Activated T-helper 1 cell treated with anti-CD3 and anti-CD28 coated beads, Interleukin-2, amount 50 U/mL, for 16 hours (primary cell): ENCODE data around the gene NUTM2F.
"Not testable (repeated sequence)": the region's sequence is repeated elsewhere in the genome, so short reads cannot be mapped to it uniquely, and the experiment has no call there.

Experiments used
- DNase-seq, 2 donors: peaks; one replicate each; pipeline ENCODE4 v3.0.0-alpha.2; 2020; ENCODE audit warnings: low read depth in 1 of 2, low spot score in 1 of 2

The NUTM2F gene, protein sequence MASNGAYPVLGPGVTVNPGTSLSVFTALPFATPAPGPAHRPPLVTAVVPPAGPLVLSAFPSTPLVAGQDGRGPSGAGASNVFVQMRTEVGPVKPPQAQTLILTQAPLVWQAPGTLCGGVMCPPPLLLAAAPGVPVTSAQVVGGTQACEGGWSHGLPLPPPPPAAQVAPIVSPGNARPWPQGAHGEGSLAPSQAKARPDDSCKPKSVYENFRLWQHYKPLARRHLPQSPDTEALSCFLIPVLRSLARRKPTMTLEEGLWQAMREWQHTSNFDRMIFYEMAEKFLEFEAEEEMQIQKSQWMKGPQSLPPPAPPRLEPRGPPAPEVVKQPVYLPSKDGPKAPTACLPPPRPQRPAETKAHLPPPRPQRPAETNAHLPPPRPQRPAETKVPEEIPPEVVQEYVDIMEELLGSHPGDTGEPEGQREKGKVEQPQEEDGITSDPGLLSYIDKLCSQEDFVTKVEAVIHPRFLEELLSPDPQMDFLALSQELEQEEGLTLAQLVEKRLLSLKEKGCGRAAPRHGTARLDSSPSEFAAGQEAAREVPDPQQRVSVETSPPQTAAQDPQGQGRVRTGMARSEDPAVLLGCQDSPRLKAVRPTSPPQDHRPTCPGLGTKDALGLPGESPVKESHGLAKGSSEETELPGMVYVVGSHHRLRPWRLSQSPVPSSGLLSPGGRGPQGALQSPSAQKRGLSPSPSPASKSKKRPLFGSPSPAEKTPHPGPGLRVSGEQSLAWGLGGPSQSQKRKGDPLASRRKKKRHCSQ

DNA sequence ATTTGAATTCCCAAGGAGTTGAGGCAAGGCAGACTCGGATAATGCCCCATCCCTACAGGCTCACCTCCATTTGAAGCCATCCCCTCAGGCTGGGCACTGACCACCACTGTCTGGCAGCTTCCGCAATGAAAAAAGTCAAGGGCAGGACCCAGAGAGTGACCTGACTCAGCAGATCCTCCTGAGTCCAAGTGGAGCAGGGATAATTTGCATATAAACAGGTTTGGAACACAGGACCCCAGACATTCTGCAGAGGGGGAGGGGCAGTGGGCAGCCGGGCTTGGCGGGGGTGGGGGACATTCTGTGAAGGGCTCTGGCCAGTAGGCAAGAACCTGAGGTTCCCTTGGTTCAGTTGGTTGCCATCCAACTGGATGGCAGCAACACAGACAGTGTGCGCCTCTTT lies at the start of gene NUTM2F:
Gene NUTM2F (minus strand): TSS at position 101 of the 400 bp plus-strand sequence. CDS start 21 bp downstream, at position 80.
- not testable (repeated sequence) for DNase-seq

DNA sequence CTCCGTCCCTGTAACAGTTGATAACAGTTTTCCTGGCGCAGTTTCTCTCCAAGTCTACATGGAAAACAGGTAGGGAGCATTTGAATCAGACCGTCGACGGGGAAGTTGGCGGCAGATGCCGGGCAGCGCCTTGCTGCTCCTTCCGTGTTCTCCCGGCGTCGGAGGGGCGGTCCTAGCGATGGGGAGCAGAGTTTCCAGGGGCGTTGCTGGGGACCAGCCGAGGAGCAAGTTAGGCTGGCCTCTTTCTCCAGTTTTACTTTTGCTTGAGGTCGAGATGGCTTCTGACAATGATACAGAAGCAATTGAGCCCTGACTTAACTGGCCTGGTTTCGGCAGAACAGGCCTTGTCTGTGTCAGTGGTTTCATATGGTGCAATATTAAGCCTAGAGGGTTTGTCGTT lies 46.8 kb upstream of the NUTM2F start:
- DNase-seq, result not testable (repeated sequence)

DNA sequence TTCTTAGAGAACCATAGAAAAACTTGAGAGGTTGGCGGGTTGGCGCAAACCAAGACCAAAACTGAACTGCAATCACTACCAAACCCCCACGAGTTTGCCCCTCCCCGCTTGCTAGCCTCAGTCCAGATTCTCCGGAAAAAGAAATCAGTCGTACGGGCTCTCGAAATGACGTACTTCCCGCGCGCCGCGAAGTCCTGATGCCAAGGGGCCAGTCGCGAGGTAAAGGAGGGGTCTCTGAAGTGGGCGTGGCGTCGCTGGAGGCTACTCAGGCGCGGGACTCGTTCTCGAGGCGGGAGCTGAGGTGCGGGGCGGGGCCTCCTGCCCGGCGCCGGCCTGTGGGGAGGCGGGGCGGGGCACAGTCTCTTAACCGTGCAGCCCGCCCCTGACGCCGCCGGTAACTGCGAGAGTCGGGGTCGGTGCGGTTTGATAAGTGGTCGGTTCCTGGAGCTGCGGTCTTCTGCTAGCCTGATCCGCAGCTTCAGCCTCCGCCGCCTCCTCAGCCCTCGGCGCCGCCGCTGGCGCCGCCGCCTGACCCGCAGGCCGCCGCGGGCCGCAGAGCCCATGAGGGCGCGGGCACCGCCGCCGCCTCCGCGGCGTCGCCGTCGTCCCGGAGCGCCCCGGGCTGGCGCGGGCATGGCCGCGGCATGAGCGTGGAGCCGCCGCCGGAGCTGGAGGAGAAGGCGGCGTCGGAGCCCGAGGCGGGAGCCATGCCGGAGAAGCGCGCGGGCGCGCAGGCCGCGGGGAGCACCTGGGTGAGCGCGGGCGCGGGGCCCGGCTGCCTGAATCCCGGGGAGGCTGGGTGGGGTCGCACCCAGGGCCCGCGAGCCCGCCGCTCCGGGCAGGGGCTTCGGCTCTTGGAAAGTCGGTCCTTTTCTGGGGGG lies 46.0 kb upstream of the NUTM2F start:
- peak; percentile 70 to 85 for DNase-seq

- not testable (repeated sequence) for DNase-seq
Observed at GRCh38 chr9:94373779-94374175, 45.3 kb upstream of the NUTM2F start.

DNA sequence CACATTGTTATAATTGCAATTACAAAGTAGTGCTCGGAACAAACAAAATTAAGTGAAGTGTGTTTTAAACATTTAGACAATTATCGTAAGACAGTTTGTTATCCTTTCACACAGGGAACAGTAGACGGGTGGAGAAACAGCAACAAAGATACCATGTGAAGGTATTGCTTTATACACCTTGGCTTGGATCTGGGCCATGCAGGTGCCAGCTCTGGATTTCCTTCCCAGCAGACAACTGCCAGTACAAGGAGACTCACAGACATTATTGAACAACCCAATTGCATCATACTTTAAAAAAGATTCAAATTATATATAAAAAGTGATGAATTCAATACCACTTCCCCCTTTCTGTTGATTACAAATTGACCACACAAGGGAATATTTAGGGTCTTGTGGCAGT lies 41.8 kb upstream of the NUTM2F start:
- not testable (repeated sequence) for DNase-seq

GRCh38 chr9:94364093-94364614 lies 35.7 kb upstream of the NUTM2F start:
- DNase-seq, result not testable (repeated sequence)

GRCh38 chr9:94357158-94357557 lies 28.7 kb upstream of the NUTM2F start:
- DNase-seq, result not testable (repeated sequence)

GRCh38 chr9:94351901-94352723 lies 23.7 kb upstream of the NUTM2F start:
- not testable (repeated sequence) for DNase-seq

- DNase-seq, result not testable (repeated sequence)
Observed at GRCh38 chr9:94348754-94349153, 20.3 kb upstream of the NUTM2F start.

- not testable (repeated sequence) for DNase-seq
Observed at GRCh38 chr9:94347451-94347850, 19.0 kb upstream of the NUTM2F start.

GRCh38 chr9:94341703-94342102 lies 13.3 kb upstream of the NUTM2F start:
- DNase-seq, result not testable (repeated sequence)

DNA sequence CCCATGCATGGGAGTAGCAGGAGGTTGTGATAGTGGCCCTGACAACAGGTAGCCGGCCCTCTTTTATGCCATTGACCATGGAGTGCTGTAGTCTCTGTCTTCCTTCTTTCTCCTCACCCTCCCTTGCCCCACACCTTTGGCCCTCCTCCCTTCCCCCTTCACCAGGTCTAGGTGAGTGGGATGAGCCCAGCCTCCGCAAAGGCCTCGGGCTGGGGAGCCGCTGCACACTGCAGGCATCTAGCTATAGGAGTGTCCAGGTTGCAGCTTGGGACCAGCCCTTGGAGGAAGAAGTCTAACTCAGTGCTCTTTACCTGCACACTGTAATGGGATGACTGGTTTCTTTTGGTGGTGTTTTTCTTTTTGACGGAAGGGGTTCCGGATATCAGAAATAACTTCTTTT lies 12.3 kb upstream of the NUTM2F start:
- not testable (repeated sequence) for DNase-seq

- DNase-seq, result not testable (repeated sequence)
Observed at GRCh38 chr9:94339657-94340056, 11.2 kb upstream of the NUTM2F start.

GRCh38 chr9:94338723-94339122 lies 10.3 kb upstream of the NUTM2F start:
- not testable (repeated sequence) for DNase-seq

- not testable (repeated sequence) for DNase-seq
Observed at GRCh38 chr9:94336445-94336844, 8.0 kb upstream of the NUTM2F start.

DNA sequence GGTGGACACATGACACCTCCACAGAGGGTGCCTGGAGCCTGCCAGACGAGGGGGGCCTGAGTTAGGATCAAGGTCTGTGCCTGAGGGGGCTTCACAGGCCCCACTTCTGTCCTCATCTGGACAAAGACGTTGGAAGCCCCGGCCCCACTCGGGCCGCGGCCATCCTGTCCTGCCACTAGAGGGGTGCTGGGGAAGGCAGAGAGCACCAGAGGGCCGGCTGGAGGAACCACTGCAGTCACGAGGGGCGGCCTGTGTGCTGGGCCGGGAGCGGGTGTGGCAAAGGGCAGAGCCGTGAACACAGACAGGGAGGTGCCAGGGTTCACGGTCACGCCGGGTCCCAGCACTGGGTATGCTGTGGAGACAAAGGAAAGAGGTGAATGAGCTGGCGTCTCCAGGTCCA lies 2.9 kb downstream of the NUTM2F start:
- not testable (repeated sequence) for DNase-seq

GRCh38 chr9:94323153-94323798 lies 5.2 kb downstream of the NUTM2F start:
- not testable (repeated sequence) for DNase-seq

DNA sequence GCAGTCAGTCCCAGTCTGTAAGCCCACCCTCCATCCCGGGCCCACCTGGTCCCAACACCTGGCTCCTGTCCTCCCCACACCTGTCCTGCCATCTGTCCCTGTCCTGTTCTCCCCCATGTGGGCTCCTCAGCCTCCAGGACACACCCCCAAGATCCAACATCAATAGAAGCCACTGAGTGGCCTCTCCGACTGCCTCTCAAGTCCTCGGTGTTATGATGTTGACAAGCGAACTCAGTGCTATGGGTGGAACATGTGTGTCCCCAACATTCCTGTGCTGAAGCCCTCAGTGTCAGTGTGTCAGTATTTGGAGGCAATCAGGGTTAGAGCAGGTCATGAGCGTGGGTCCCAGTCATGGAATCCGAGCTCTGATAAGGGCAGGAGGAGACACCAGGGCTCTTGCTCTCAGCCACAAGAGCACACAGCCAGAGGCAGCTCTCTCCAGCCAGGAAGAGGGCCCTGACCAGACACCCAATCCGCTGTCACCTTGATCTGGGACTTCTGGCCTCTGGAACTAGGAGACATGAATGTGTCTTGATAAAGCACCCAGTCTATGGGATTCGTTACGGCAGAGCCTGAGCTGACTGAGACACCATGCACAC lies 6.0 kb downstream of the NUTM2F start:
- not testable (repeated sequence) for DNase-seq
